K562 (cell line): Measurements from ENCODE around the gene SLC2A8. TPM values are rescaled to one million over a fixed set of nuclear protein-coding genes. Genes with fewer than 3 reads are reported as not detected.

Experiments used
- JUND ChIP-seq, 2 experiments: IDR thresholded peaks; 2 replicates in 1 of 2; 3 replicates in 1 of 2; pipeline ENCODE4 v1.6.1; 2011; ENCODE audit warnings: borderline replicate concordance in 2 of 2, low read depth in 2 of 2, low read length in 2 of 2, improper control_type of control experiment in 1 of 2, missing biosample characterization in 1 of 2, missing genetic modification characterization in 1 of 2, missing genetic modification reagents in 1 of 2
- NR2F6 ChIP-seq: fragments of 450-650 bp; formaldehyde crosslinking; IDR thresholded peaks from 2 replicates; pipeline ENCODE4 v1.4.0; 2020; ENCODE audit warnings: mild to moderate bottlenecking
- SOX6 ChIP-seq: fragments of 450-650 bp; IDR thresholded peaks from 2 replicates; pipeline ENCODE4 v1.6.1; 2014; ENCODE audit warnings: mild to moderate bottlenecking
- SUPT5H ChIP-seq: fragments of 450-650 bp; IDR thresholded peaks from 2 replicates; pipeline ENCODE4 v1.6.1; 2016
- ZBTB9 ChIP-seq: fragments of 450-650 bp; formaldehyde crosslinking; IDR thresholded peaks from 2 replicates; pipeline ENCODE4 v1.4.0; 2020; ENCODE audit warnings: mild to moderate bottlenecking, moderate library complexity
- ZNF740 ChIP-seq, 3 experiments: fragments of 200-800 bp in 1 of 3; sonication (Bioruptor generic) in 1 of 3; sonication (generic) in 1 of 3; formaldehyde crosslinking in 1 of 3; IDR thresholded peaks; 2 replicates each; pipeline versions ENCODE4 v1.6.1 to v1.8.0; 2016 to 2022; ENCODE audit warnings: mild to moderate bottlenecking in 2 of 3, missing compliant biosample characterization in 2 of 3, missing genetic modification characterization in 2 of 3, missing genetic modification reagents in 1 of 3
- polyA plus RNA-seq, 8 experiments: library from polyadenylated mRNA; depleted of rRNA in 4 of 8; stranded (reverse) in 5 of 8; unstranded in 3 of 8; fragments of >200 nt; fragmentation: Nextera tagmentation in 2 of 8; fragmentation: Illumina TruSeq in 1 of 8; extraction: Ambion mirVana in 2 of 8; extraction: Trizol in 1 of 8; gene quantifications; 2 replicates each; pipeline versions ENCODE4 v1.2.1 to v1.2.3, GENCODE V29; 2011 to 2014; ENCODE audit warnings: inconsistent platforms in 1 of 8, missing spikeins in 1 of 8
- total RNA-seq, 7 experiments: library from RNA; depleted of rRNA in 6 of 7; stranded (reverse); fragments of >200 nt in 6 of 7; fragmentation: Illumina TruSeq in 2 of 7; extraction: Trizol in 2 of 7; gene quantifications; 2 replicates each; pipeline versions ENCODE4 v1.2.1 to v1.2.3, GENCODE V29; 2011 to 2021; ENCODE audit warnings: low replicate concordance in 1 of 7

SLC2A8 gene
- total and polyA plus RNA-seq, 9 of the 15 experiments (the other 6 are each of a cell fraction or from before 2014, with no cell fraction given) = 0.13 to 12.9 (median 5.2) TPM

GRCh38 chr9:127448112-127448805 lies 51.3 kb downstream of the SLC2A8 start (continued):
- TF ChIP-seq NR2F6 = no peak
- no peak for TF ChIP-seq SUPT5H
- no peak for TF ChIP-seq ZBTB9 (CRISPR knock-in tag)
- TF ChIP-seq ZNF740 (CRISPR knock-in tag; IDR thresholded peaks at IDR 0.05) = no peak
- TF ChIP-seq ZNF740 (tag; IDR thresholded peaks at IDR 0.05) = no peak
- no peak for TF ChIP-seq SOX6
- no peak for TF ChIP-seq JUND (IDR thresholded peaks at IDR 0.05; ENCODE audit: borderline replicate concordance, low read depth, low read length)
- TF ChIP-seq JUND (tag; IDR thresholded peaks at IDR 0.05; ENCODE audit: borderline replicate concordance, low read depth, low read length) = no peak
